Thymus (tissue), 14 donors: ENCODE results near the gene IGFBP2. TPM values are rescaled to one million over a fixed set of nuclear protein-coding genes. Genes with fewer than 3 reads are reported as not detected.

Source experiments
- DNase-seq, 9 donors: peaks; one replicate each; pipeline ENCODE4 v3.0.0-alpha.2; 2013; ENCODE audit warnings: low spot score in 9 of 9, low read depth in 6 of 9, missing footprints in 1 of 9
- H3K27ac ChIP-seq, 2 donors: one replicate each; pipeline ENCODE4 v1.5.1; 2013; ENCODE audit warnings: control low read depth in 1 of 2, low read depth in 1 of 2, low read length in 1 of 2, mild to moderate bottlenecking in 1 of 2, moderate library complexity in 1 of 2
- H3K27me3 ChIP-seq, 2 donors: one replicate each; pipeline ENCODE4 v1.5.1; 2013; ENCODE audit warnings: low read length in 1 of 2; ENCODE audit not compliant: control insufficient read depth in 2 of 2, insufficient read depth in 1 of 2
- H3K36me3 ChIP-seq, 2 donors: one replicate each; pipeline ENCODE4 v1.5.1; 2013; ENCODE audit warnings: low read length in 1 of 2, mild to moderate bottlenecking in 1 of 2, moderate library complexity in 1 of 2; ENCODE audit not compliant: control insufficient read depth in 2 of 2, insufficient read depth in 2 of 2
- H3K4me1 ChIP-seq, 2 donors: one replicate each; pipeline ENCODE4 v1.5.1; 2013; ENCODE audit warnings: low read length in 2 of 2; ENCODE audit not compliant: control insufficient read depth in 2 of 2, insufficient read depth in 2 of 2
- H3K4me3 ChIP-seq, 2 donors: one replicate each; pipeline ENCODE4 v1.5.1; 2013; ENCODE audit warnings: low read length in 2 of 2, control low read depth in 1 of 2, mild to moderate bottlenecking in 1 of 2
- H3K9me3 ChIP-seq, 2 donors: one replicate each; pipeline ENCODE4 v1.5.1; 2013; ENCODE audit warnings: low read length in 1 of 2, mild to moderate bottlenecking in 1 of 2; ENCODE audit not compliant: control insufficient read depth in 2 of 2, insufficient read depth in 1 of 2
- WGBS: extraction: QIAGEN DNeasy Blood & Tissue Kit; methylation state at CpG from one replicate; pipeline ENCODE4 v1.1.7; 2013; 5-methylcytosine and 5-hydroxymethylcytosine counted together
- long read RNA-seq, 10 donors: transcript quantifications; one replicate each; lab custom pipeline, GENCODE V29; 2026
- polyA plus RNA-seq: library from polyadenylated mRNA; stranded (reverse); fragments of 200-250 nt; gene quantifications from one replicate; pipeline ENCODE4 v1.2.3, GENCODE V29; 2013
- total RNA-seq: library from RNA; stranded (reverse); fragments of 120-200 nt; gene quantifications from one replicate; pipeline ENCODE4 v1.2.4, GENCODE V29; 2013
- donor health status: healthy.

Gene IGFBP2, protein sequence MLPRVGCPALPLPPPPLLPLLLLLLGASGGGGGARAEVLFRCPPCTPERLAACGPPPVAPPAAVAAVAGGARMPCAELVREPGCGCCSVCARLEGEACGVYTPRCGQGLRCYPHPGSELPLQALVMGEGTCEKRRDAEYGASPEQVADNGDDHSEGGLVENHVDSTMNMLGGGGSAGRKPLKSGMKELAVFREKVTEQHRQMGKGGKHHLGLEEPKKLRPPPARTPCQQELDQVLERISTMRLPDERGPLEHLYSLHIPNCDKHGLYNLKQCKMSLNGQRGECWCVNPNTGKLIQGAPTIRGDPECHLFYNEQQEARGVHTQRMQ
- total RNA-seq (189 TPM), polyA plus RNA-seq (111 TPM)
- long read RNA-seq, donor 1, partial matches to known transcripts = 5 of 7 reads
- long read RNA-seq, donor 1, other reads (novel, unspliced or antisense) = 0 of 7 reads
- long read RNA-seq, donor 2, full-length matches to known transcripts = 180 of 193 reads
- long read RNA-seq, donor 2, partial matches to known transcripts = 0 of 193 reads
- long read RNA-seq, donor 2, other reads (novel, unspliced or antisense) = 13 of 193 reads
- long read RNA-seq, donor 3, transcript IGFBP2-201 (4 exons, 1,439 nt) = major isoform, 62 of 110 reads
- long read RNA-seq, donor 3, partial matches to known transcripts = 45 of 110 reads
- long read RNA-seq, donor 3, other reads (novel, unspliced or antisense) = 0 of 110 reads
- long read RNA-seq, donor 4, full-length matches to known transcripts = 53 of 85 reads
- long read RNA-seq, donor 4, partial matches to known transcripts = 32 of 85 reads
- long read RNA-seq, donor 4, other reads (novel, unspliced or antisense) = 0 of 85 reads
- long read RNA-seq, donor 5, full-length matches to known transcripts = 189 of 225 reads
- long read RNA-seq, donor 5, partial matches to known transcripts = 23 of 225 reads
- long read RNA-seq, donor 5, other reads (novel, unspliced or antisense) = 13 of 225 reads
- long read RNA-seq, donor 6, full-length matches to known transcripts = 103 of 109 reads
- long read RNA-seq, donor 6, partial matches to known transcripts = 6 of 109 reads
- long read RNA-seq, donor 6, other reads (novel, unspliced or antisense) = 0 of 109 reads
- long read RNA-seq, donor 7, full-length matches to known transcripts = 53 of 126 reads
- long read RNA-seq, donor 7, partial matches to known transcripts = 73 of 126 reads
- long read RNA-seq, donor 7, other reads (novel, unspliced or antisense) = 0 of 126 reads
- long read RNA-seq, donor 8, full-length matches to known transcripts = 28 of 41 reads
- long read RNA-seq, donor 8, partial matches to known transcripts = 13 of 41 reads
- long read RNA-seq, donor 8, other reads (novel, unspliced or antisense) = 0 of 41 reads
- long read RNA-seq, donor 9, full-length matches to known transcripts = 40 of 56 reads
- long read RNA-seq, donor 9, partial matches to known transcripts = 16 of 56 reads
- long read RNA-seq, donor 9, other reads (novel, unspliced or antisense) = 0 of 56 reads
- long read RNA-seq, donor 10, full-length matches to known transcripts = 76 of 81 reads
- long read RNA-seq, donor 10, partial matches to known transcripts = 0 of 81 reads
- long read RNA-seq, donor 10, other reads (novel, unspliced or antisense) = 5 of 81 reads

DNA sequence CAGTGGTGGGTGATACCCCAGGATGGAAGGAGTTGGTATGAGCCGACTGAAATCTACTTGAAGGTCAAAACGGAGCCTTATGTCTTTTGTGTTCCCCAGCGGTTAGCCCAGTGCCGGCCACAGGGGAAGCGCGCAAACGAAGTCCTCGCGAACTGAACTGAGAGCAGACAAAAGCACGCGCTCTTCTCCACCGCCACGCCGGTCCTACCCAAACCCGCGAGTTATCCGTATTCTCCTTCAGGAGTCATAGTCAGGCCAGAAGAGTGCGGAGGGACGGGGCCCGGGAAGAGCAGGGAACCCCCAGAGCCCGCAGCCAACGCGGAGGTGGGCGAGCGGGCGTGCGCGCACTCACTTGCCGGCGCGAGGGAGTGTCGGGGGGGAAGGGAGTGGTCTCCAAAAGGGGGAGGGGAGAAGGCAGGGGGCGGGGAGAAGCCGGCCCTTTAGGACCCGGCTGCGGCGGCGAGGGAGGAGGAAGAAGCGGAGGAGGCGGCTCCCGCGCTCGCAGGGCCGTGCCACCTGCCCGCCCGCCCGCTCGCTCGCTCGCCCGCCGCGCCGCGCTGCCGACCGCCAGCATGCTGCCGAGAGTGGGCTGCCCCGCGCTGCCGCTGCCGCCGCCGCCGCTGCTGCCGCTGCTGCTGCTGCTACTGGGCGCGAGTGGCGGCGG lies at the start of gene IGFBP2:
IGFBP2 (plus strand) TSS at position 469 of the 664 bp plus-strand sequence; CDS start at position 573, 104 bp downstream.
- peaks cover 0 to 2% of the 10 kb centered on the region in 2 donors for H3K36me3 ChIP-seq
- H3K27me3 ChIP-seq = peaks cover 29 to 50% of the 10 kb centered on the region in 2 donors
- peaks cover 19 to 42% of the 10 kb centered on the region in 2 donors for H3K4me1 ChIP-seq
- H3K4me3 ChIP-seq = peak within 1 kb of the TSS; percentile 65 to 67
- peak in 8 of 9 donors; percentile 48 to 90 (median 72) for DNase-seq
- no peak within 1 kb of the TSS for H3K27ac ChIP-seq
- under 1% methylated on average over 70 of the region's 70 CpGs for WGBS
- H3K9me3 ChIP-seq = peaks cover 0 to 5% of the 10 kb centered on the region in 2 donors

DNA sequence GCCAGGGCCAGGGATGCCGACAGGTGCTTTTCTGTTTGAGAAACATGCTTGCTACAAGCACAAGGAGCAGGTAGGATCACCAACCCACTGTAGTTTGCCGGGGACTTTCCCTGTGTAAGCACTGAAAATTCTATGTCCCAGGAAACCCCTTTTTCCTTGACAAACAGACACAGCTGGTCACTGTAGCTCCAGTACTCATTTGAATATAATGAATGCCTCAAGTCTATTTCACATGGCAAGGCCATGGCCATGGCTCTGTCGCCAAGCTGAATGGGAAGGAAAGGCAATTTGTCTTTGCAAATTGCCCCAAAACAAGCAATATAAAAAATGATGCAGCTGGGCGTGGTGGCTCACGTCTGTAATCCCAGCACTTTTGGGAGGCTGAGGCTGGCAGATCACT lies 49.6 kb upstream of the IGFBP2 start:
- Histone ChIP-seq H3K9me3 (no peaks in the 10 kb centered on the region), H3K4me3 (no peak overlapping the region), H3K27ac (no peak overlapping the region), H3K36me3 (no peaks in the 10 kb centered on the region), H3K4me1 (no peaks in the 10 kb centered on the region), H3K27me3 (peaks cover 0 to 4% of the 10 kb centered on the region in 2 donors)
- 92% methylated on average over 5 of the region's 5 CpGs for WGBS
- no peak for DNase-seq

DNA sequence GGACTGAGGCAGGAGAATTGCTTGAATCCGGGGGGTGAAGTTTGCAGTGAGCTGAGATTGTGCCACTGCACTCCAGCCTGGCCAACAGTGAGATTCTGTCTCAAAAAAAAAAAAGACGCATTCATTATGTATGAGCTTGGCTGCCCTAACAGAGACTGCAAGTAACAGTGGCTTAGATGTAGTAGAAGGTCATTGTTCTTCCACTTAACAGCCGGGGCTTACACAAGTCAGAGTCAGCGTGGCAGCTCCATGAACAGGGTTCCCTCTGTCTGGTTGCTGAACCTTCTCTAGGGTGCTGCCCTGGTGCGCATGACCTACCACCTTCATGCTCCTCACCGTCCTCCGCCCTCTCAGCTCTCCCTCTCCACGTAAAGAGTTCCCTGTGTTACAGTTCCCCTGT lies 49.1 kb upstream of the IGFBP2 start:
- no peaks in the 10 kb centered on the region for H3K9me3 ChIP-seq
- H3K36me3 ChIP-seq = no peaks in the 10 kb centered on the region
- no peaks in the 10 kb centered on the region for H3K4me1 ChIP-seq
- no peak for DNase-seq
- WGBS = 91% methylated on average over 8 of the region's 8 CpGs
- peaks cover 0 to 4% of the 10 kb centered on the region in 2 donors for H3K27me3 ChIP-seq
- H3K27ac ChIP-seq = no peak overlapping the region
- H3K4me3 ChIP-seq = no peak overlapping the region

DNA sequence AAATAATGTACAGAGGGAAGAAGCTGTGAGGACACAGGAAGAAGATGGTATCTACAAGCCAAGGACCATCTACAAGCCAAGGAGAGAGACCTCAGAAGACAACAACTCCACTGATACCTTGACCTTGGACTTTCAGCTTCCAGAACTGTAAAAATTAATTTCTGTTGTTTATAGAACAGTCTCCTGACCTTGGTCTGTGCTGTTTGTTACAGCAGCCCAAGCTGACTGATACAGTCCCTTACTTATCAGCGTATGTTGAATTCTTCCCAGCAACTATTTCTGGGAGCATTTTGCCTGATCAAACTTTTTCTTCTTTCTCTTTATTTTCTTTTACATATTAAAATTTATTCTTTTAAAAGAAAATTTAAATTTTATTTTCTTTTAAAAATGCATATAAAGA lies 47.8 kb upstream of the IGFBP2 start:
- no peak overlapping the region for H3K27ac ChIP-seq
- no peaks in the 10 kb centered on the region for H3K4me1 ChIP-seq
- H3K27me3 ChIP-seq = peaks cover 0 to 4% of the 10 kb centered on the region in 2 donors
- no peak for DNase-seq
- H3K9me3 ChIP-seq = no peaks in the 10 kb centered on the region
- WGBS = 99% methylated on average over 1 of the region's 1 CpG
- no peaks in the 10 kb centered on the region for H3K36me3 ChIP-seq
- H3K4me3 ChIP-seq = no peak overlapping the region

DNA sequence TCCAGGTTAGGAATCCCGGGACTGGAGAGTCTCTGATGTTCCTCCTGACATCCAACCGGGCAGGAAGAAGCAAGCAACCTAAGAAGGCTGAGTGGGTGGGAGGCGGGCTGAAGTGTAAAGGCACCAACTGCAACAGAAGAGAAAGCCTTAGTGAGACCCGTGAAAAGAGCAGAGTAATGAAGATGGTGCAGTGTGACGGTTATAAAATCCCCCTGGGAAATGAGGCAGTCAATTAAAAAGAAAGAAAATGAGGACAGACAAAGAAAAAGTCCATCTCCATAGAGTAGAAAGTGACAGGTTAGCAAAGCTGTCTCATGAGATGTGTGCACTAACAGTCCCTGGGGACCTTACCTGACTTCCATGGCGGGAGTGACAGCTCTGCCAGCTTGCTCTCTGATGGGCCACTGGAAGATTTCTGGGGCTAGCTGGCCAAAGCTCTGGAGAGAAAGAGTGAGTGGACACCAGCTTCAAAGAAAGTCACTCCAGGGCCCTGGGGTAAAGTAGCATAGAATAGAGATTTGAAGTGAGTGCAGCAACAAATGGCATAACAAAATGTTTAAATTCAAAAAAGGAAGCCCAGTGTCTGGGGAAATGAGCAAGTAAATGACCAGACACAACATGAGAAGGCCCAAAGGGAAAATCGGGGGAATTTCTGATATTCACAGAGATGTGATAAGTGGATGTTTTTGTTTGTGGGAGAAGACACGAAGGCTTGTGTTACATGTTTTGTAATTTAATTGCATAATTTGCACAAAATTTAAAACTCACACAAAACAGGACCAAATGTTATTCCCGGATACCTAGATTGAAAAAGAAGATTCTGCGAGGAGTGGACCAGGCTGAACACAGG lies 44.1 kb upstream of the IGFBP2 start:
- Histone ChIP-seq H3K4me3 (no peak overlapping the region), H3K27me3 (no peaks in the 10 kb centered on the region), H3K9me3 (no peaks in the 10 kb centered on the region), H3K27ac (no peak overlapping the region), H3K4me1 (peaks cover 0 to 2% of the 10 kb centered on the region in 2 donors), H3K36me3 (no peaks in the 10 kb centered on the region)
- 93% methylated on average over 10 of the region's 10 CpGs for WGBS
- no peak for DNase-seq

DNA sequence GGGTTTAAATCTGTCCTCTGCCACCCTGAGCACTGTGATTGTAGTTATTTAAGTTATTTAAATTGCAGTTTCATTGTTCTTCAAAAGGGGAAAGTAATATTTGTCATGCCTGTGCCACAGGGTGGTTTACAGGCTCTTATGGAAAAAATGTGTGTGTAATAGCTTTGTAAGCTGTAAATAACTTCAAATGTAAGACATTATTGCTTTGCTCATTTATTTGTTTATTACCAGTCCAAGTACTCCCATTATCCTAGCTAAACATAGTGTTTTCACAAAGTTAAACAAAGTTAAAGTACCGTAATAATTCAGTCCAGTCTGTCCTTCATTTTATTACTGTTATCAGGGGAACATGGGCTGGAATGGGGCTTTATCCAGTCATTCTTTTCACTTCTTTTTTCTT lies 43.4 kb upstream of the IGFBP2 start:
- no peak overlapping the region for H3K27ac ChIP-seq
- 98% methylated on average over 1 of the region's 1 CpG for WGBS
- DNase-seq = no peak
- no peak overlapping the region for H3K4me3 ChIP-seq
- no peaks in the 10 kb centered on the region for H3K9me3 ChIP-seq
- no peaks in the 10 kb centered on the region for H3K27me3 ChIP-seq
- H3K36me3 ChIP-seq = no peaks in the 10 kb centered on the region
- H3K4me1 ChIP-seq = peaks cover 0 to 2% of the 10 kb centered on the region in 2 donors

DNA sequence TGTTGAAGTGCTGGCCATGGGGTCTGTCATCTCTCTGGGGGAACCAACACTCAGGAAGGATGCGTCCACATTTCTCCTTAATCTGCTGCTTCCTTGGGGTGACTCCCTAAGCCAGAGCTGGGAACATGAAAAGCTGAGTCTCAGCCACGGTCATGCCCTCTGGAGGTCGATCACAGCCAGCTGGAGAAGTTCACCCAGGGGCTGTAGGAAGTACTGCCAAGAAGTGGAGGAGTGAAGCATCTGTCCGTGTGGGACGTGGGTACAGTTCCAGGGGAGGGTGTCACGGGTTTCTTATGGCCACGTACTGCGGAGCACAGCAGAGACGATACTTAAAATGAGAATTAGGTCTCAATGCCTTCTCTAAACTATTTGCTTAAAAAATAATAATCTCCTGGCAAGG lies 42.4 kb upstream of the IGFBP2 start:
- Histone ChIP-seq H3K36me3 (no peaks in the 10 kb centered on the region), H3K4me3 (no peak overlapping the region), H3K9me3 (no peaks in the 10 kb centered on the region), H3K27ac (peak overlapping the region in 1 of 2 donors; percentile 11), H3K4me1 (peaks cover 0 to 2% of the 10 kb centered on the region in 2 donors), H3K27me3 (no peaks in the 10 kb centered on the region)
- WGBS = 93% methylated on average over 9 of the region's 9 CpGs
- DNase-seq = no peak
